HCT116 (cell line): ENCODE measurements around the gene GARNL3. TPM values are rescaled to one million over a fixed set of nuclear protein-coding genes. Genes with fewer than 3 reads are reported as not detected.

Experiments used
- ATAC-seq: fragments of 200-7000 bp; cut with Tn5 transposase; 2 replicates; pipeline ENCODE4 v1.9.1; 2020; ENCODE audit warnings: mild to moderate bottlenecking, moderate library complexity
- BruUV-seq: library from RNA; stranded (reverse); fragments of 400-500 nt; replicated peaks from 2 replicates; lab custom pipeline; 2021; lab: Mats Ljungman, UMichigan
- CTCF ChIA-PET: fragments of 300-600 bp; sonication (Branson Sonifier 250); formaldehyde crosslinking; loops from one replicate; lab custom pipeline; 2021; ENCODE audit warnings: antibody characterized with exemption; lab: Charles Lee
- POLR2A ChIA-PET: fragments of 300-600, 350-600 bp; sonication (Branson Sonifier 250); formaldehyde crosslinking; loops from one replicate; lab custom pipeline; 2021; ENCODE audit warnings: antibody characterized with exemption; lab: Charles Lee
- RAD21 ChIA-PET, 2 experiments: fragments of 300-600 bp; sonication (Branson Sonifier 250); formaldehyde crosslinking; loops; one replicate each; lab custom pipeline; 2023; ENCODE audit warnings: low total read pairs in 2 of 2; ENCODE audit not compliant: uncharacterized antibody in 2 of 2, unreplicated experiment in 2 of 2, low non-redundant PET in 1 of 2; lab: Charles Lee
- DNase-seq: peaks from one replicate; pipeline ENCODE4 v3.0.0-alpha.2; 2010; ENCODE audit warnings: low read depth, low spot score
- H2AFZ ChIP-seq: fragments of 200-600 bp; shearing (Covaris generic), sonication (generic); 2 replicates; pipeline ENCODE4 v1.6.1; 2017; ENCODE audit warnings: low read depth, mixed run types, mixed read lengths, antibody characterized with exemption, low read length; ENCODE audit not compliant: poor library complexity, severe bottlenecking
- H3K27ac ChIP-seq: 2 replicates; pipeline ENCODE4 v1.5.1; 2012; ENCODE audit warnings: low read depth, low read length
- H3K27me3 ChIP-seq: fragments of 200-600 bp; sonication (generic); 2 replicates; pipeline ENCODE4 v1.6.1; 2016; ENCODE audit warnings: mixed run types, low read length, mixed read lengths; ENCODE audit not compliant: insufficient read depth
- H3K36me3 ChIP-seq, 2 experiments: fragments of 200-500 bp in 1 of 2; fragments of 200-600 bp in 1 of 2; sonication (Bioruptor generic) in 1 of 2; sonication (generic) in 1 of 2; 2 replicates each; pipeline versions ENCODE4 v1.5.1 to v1.6.1; 2014 to 2016; ENCODE audit warnings: low read length in 2 of 2, inconsistent platforms in 1 of 2, mixed read lengths in 1 of 2, mixed run types in 1 of 2; ENCODE audit not compliant: insufficient read depth in 2 of 2, control insufficient read depth in 1 of 2
- H3K4me1 ChIP-seq, 2 experiments: fragments of 200-600 bp in 1 of 2; sonication (generic) in 1 of 2; 2 replicates each; pipeline versions ENCODE4 v1.5.1 to v1.6.1; 2012 to 2017; ENCODE audit warnings: low read length in 2 of 2, inconsistent platforms in 1 of 2, mild to moderate bottlenecking in 1 of 2, mixed read lengths in 1 of 2, mixed run types in 1 of 2, moderate library complexity in 1 of 2; ENCODE audit not compliant: insufficient read depth in 2 of 2, control insufficient read depth in 1 of 2
- H3K4me2 ChIP-seq: fragments of 200-600 bp; sonication (generic); 2 replicates; pipeline ENCODE4 v1.6.1; 2017; ENCODE audit warnings: mixed run types, low read length, mixed read lengths
- H3K4me3 ChIP-seq, 2 experiments: fragments of 200-600 bp in 1 of 2; sonication (generic) in 1 of 2; replicated peaks in 1 of 2; 2 replicates each; pipeline ENCODE4 v1.5.1; 2011 to 2016; ENCODE audit warnings: low read length in 2 of 2, control low read depth in 1 of 2, low read depth in 1 of 2, mild to moderate bottlenecking in 1 of 2, mixed read lengths in 1 of 2, mixed run types in 1 of 2
- H3K79me2 ChIP-seq: fragments of 200-600 bp; sonication (generic); 2 replicates; pipeline ENCODE4 v1.6.1; 2017; ENCODE audit warnings: mild to moderate bottlenecking, mixed run types, low read length, moderate library complexity, mixed read lengths; ENCODE audit not compliant: insufficient read depth
- H3K9ac ChIP-seq: fragments of 200-600 bp; sonication (generic); 2 replicates; pipeline ENCODE4 v1.6.1; 2016; ENCODE audit warnings: low read length, mixed read lengths
- H3K9me2 ChIP-seq: fragments of 200-600 bp; sonication (generic), shearing (Covaris generic); 2 replicates; pipeline ENCODE4 v1.6.1; 2017; ENCODE audit warnings: mixed run types, mild to moderate bottlenecking, moderate library complexity; ENCODE audit not compliant: insufficient read depth
- H3K9me3 ChIP-seq, 2 experiments: fragments of 200-500 bp in 1 of 2; fragments of 200-600 bp in 1 of 2; sonication (Bioruptor generic) in 1 of 2; sonication (generic) in 1 of 2; 2 replicates each; pipeline ENCODE4 v1.6.1; 2014 to 2017; ENCODE audit warnings: low read length in 2 of 2, mixed read lengths in 2 of 2, inconsistent platforms in 1 of 2, low read depth in 1 of 2, mild to moderate bottlenecking in 1 of 2, mixed run types in 1 of 2, moderate library complexity in 1 of 2; ENCODE audit not compliant: control insufficient read depth in 1 of 2, insufficient read depth in 1 of 2
- H4K20me1 ChIP-seq: fragments of 200-600 bp; sonication (generic), shearing (Covaris generic); 2 replicates; pipeline ENCODE4 v1.6.1; 2017; ENCODE audit warnings: mixed run types, mild to moderate bottlenecking, moderate library complexity; ENCODE audit not compliant: insufficient read depth
- EGR1 ChIP-seq: IDR thresholded peaks from 2 replicates; pipeline ENCODE4 v1.6.1; 2012; ENCODE audit warnings: low read depth
- ELF1 ChIP-seq: IDR thresholded peaks from 2 replicates; pipeline ENCODE4 v1.6.1; 2012; ENCODE audit warnings: low read depth, borderline replicate concordance
- EZH2phosphoT487 ChIP-seq: fragments of 200-600 bp; IDR thresholded peaks from 2 replicates; pipeline ENCODE4 v1.6.1; 2018; ENCODE audit warnings: antibody characterized with exemption, borderline replicate concordance
- JUND ChIP-seq: IDR thresholded peaks from 2 replicates; pipeline ENCODE4 v1.6.1; 2012
- MAX ChIP-seq: IDR thresholded peaks from 2 replicates; pipeline ENCODE4 v1.6.1; 2012
- POLR2A ChIP-seq: IDR thresholded peaks from 2 replicates; pipeline ENCODE4 v1.7.0; 2011; ENCODE audit warnings: borderline replicate concordance; ENCODE audit not compliant: insufficient read depth, insufficient read length; ENCODE audit errors: extremely low read depth
- RAD21 ChIP-seq: IDR thresholded peaks from 2 replicates; pipeline ENCODE4 v1.6.1; 2012; ENCODE audit warnings: low read depth, mild to moderate bottlenecking
- REST ChIP-seq: IDR thresholded peaks from 2 replicates; pipeline ENCODE4 v1.6.1; 2012; ENCODE audit warnings: low read depth
- SIN3A ChIP-seq: IDR thresholded peaks from 2 replicates; pipeline ENCODE4 v1.6.1; 2012; ENCODE audit warnings: low read depth
- SP1 ChIP-seq: IDR thresholded peaks from 2 replicates; pipeline ENCODE4 v1.6.1; 2012; ENCODE audit warnings: low read depth
- TCF7L2 ChIP-seq: IDR thresholded peaks from 2 replicates; pipeline ENCODE4 v1.7.0; 2011; ENCODE audit warnings: borderline replicate concordance, inconsistent platforms; ENCODE audit not compliant: insufficient read depth, insufficient read length; ENCODE audit errors: extremely low read depth
- YY1 ChIP-seq: IDR thresholded peaks from 2 replicates; pipeline ENCODE4 v1.6.1; 2011; ENCODE audit warnings: low read length, low read depth, moderate library complexity, mild to moderate bottlenecking; ENCODE audit not compliant: insufficient replicate concordance; ENCODE audit errors: extremely low read depth
- ZBTB33 ChIP-seq: IDR thresholded peaks from 2 replicates; pipeline ENCODE4 v1.6.1; 2011; ENCODE audit warnings: mild to moderate bottlenecking, low read length, moderate library complexity; ENCODE audit not compliant: insufficient replicate concordance; ENCODE audit errors: extremely low read depth
- ZFX ChIP-seq: fragments of 450-650 bp; IDR thresholded peaks from 2 replicates; pipeline ENCODE4 v1.6.1; 2017
- ZNF274 ChIP-seq: fragments of 200-500 bp; sonication (Bioruptor generic); IDR thresholded peaks from 2 replicates; pipeline ENCODE4 v1.6.1; 2014; ENCODE audit warnings: mild to moderate bottlenecking, low read depth, low read length, inconsistent platforms
- intact Hi-C: fragments of 100-400 bp; cut with micrococcal nuclease; formaldehyde crosslinking; loops from 2 replicates; pipeline ENCODE4 v1.10.0; 2022
- total RNA-seq: library from RNA; stranded (reverse); gene quantifications from one replicate; pipeline ENCODE4 v1.2.1, GENCODE V29; 2021; ENCODE audit not compliant: unreplicated experiment
- TF ChIP-seq, protein P1 (sequence below): IDR thresholded peaks from 2 replicates; pipeline ENCODE4 v1.6.1; 2012

Gene GARNL3
- total RNA-seq, 1 experiment from 2014 or later = 8.8 TPM

- CTCF ChIA-PET = no interaction called here
- intact Hi-C loops = no loop called here
- H4K20me1 ChIP-seq = no peaks in the 10 kb centered on the region
- RAD21 ChIA-PET = no interaction called here
- no peaks in the 10 kb centered on the region for H3K79me2 ChIP-seq
- H3K4me1 ChIP-seq = no peaks in the 10 kb centered on the region
- H3K4me2 ChIP-seq = no peak overlapping the region
- POLR2A ChIA-PET = no interaction called here
- H3K9me2 ChIP-seq = no peaks in the 10 kb centered on the region
- H3K9me3 ChIP-seq = no peaks in the 10 kb centered on the region
- no peaks in the 10 kb centered on the region for H3K36me3 ChIP-seq
- BruUV-seq = no TSS peak
- no peak overlapping the region for H3K9ac ChIP-seq
- no peak overlapping the region for H3K27ac ChIP-seq
- no peak overlapping the region for H2AFZ ChIP-seq
- TF ChIP-seq MAX (no peak), ZFX (0 out of 2 replicates have a peak, but pooled peaks have one; percentile 8)
- H3K27me3 ChIP-seq = no peaks in the 10 kb centered on the region
- no peak overlapping the region for H3K4me3 ChIP-seq
- no peak for ATAC-seq
- no peak for DNase-seq
Measured at GRCh38 chr9:127262602-127263001, 2.0 kb upstream of the GARNL3 start.

GRCh38 chr9:127263237-127263636, 1.3 kb upstream of the GARNL3 start:
- H3K79me2 ChIP-seq = no peaks in the 10 kb centered on the region
- no peaks in the 10 kb centered on the region for H3K9me3 ChIP-seq
- no peaks in the 10 kb centered on the region for H3K4me1 ChIP-seq
- H3K4me3 ChIP-seq = no peak overlapping the region
- DNase-seq (no peak), ATAC-seq (no peak)
- H3K27ac ChIP-seq = no peak overlapping the region
- no TSS peak for BruUV-seq
- H4K20me1 ChIP-seq = no peaks in the 10 kb centered on the region
- POLR2A ChIA-PET = no interaction called here
- H3K27me3 ChIP-seq = no peaks in the 10 kb centered on the region
- H3K4me2 ChIP-seq = no peak overlapping the region
- no peaks in the 10 kb centered on the region for H3K9me2 ChIP-seq
- H2AFZ ChIP-seq = no peak overlapping the region
- no peaks in the 10 kb centered on the region for H3K36me3 ChIP-seq
- intact Hi-C loops = no loop called here
- no peak overlapping the region for H3K9ac ChIP-seq
- RAD21 ChIA-PET = interaction anchor here in 1 of 2 experiments (0.5 kb wide), 1 partner anchor 256 kb away, joined by 3 read pairs; no protein-coding TSS in a partner anchor
- CTCF ChIA-PET = no interaction called here
- no peak for TF ChIP-seq YY1
- TF ChIP-seq SIN3A = no peak
- TF ChIP-seq JUND = no peak
- TF ChIP-seq ELF1 = no peak
- no peak for TF ChIP-seq ZFX
- TF ChIP-seq RAD21 = no peak
- no peak for TF ChIP-seq POLR2A
- TF ChIP-seq EZH2phosphoT487 = no peak
- TF ChIP-seq REST = no peak
- TF ChIP-seq, protein P1, sequence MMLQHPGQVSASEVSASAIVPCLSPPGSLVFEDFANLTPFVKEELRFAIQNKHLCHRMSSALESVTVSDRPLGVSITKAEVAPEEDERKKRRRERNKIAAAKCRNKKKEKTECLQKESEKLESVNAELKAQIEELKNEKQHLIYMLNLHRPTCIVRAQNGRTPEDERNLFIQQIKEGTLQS = no peak
- TF ChIP-seq EGR1 = no peak
- TF ChIP-seq SP1 = no peak
- no peak for TF ChIP-seq ZNF274
- no peak for TF ChIP-seq TCF7L2
- TF ChIP-seq ZBTB33 = no peak
